ENCODE data around the gene MAP3K15. TPM values are rescaled to one million over a fixed set of nuclear protein-coding genes. Genes with fewer than 3 reads are reported as not detected.

MAP3K15 gene
- polyA plus RNA-seq, 3 donors = 3.6 to 5.3 (median 5.1) TPM

DNA sequence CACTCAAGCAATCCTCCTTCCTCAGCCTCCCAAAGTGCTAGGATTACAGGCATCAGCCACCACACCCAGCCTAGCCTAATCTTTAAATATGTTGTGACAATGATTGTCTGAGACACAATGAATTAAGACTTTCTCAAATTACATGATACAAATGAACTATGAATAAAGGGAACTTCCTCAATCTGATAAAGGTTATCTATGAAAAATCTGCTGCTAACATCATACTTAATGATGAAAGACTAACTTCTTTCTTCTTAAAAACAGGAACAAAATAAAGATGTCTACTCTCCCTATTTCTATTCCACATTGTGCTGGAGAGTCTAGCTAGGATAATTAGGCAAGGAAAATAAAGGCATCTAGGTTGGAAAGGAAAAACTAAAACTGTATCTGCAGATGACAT lies 111.6 kb downstream of the MAP3K15 start:
- DNase-seq = no peak

DNA sequence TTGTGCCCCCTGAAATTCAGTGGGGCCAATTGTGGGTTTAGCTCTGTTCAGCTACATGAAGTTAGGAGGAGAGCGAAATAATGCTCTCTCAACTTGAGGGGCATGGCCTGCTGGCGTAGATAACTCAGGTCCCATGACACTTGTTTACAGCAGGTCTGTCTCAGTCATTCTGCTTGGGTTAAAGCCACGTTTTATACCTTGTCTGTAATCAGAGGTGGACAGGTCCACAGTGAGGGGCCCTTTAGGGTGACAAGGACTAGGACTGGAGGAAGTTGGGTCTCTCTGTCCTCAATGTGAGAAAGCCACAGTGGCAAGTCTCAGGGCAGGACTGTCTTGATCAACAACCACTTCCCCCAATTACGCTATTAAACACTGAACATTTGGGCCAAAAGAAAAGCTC lies 122.6 kb downstream of the MAP3K15 start:
- DNase-seq = no peak

DNA sequence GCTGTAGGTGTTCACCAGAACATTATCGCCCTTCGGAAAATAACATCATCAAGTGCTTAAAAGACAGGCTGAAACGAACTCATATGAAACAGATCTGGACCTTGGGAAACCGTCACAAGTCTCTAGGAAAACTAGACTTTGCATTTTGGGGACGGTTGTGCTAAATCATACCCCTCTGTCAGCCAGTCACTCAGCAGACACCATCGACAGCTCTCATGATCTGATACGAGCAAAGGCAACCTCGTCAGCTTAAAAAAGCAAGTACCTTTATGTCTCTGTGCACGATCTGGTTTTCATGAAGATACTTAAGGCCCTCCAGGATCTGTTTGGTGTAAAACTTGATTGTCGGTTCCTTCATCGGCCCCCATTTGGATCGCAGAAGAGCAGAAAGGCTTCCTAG lies 123.2 kb downstream of the MAP3K15 start:
- DNase-seq = no peak

DNA sequence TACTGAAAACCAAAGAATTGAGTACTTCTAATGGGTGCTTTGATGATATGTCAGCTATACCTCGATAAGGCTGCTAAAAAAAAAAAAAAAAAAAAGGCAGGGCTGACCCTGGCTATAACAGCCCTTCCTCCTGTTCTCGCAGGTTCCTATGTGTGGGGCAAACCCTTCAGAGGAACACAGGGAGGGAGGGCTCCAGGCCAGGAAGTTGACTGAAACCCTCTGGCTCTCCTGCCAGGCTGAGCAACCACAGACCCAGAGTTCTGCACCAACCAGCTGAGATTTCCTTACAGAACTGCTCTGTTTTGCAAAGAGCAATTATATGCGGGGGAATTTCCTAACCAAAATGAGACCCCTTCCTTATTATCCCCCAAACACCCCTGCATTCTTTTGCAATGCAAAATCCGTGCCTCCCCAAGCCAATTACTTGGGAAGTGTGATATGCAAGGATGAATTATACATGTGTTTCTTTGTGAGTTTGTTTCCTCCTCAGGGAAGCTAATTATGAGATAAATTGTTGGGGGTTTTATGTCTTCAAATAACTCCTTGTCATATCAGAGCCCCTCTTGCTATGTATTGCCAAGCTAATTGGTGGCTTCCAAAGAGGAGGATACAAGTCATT lies 126.0 kb downstream of the MAP3K15 start:
- DNase-seq = no peak

DNA sequence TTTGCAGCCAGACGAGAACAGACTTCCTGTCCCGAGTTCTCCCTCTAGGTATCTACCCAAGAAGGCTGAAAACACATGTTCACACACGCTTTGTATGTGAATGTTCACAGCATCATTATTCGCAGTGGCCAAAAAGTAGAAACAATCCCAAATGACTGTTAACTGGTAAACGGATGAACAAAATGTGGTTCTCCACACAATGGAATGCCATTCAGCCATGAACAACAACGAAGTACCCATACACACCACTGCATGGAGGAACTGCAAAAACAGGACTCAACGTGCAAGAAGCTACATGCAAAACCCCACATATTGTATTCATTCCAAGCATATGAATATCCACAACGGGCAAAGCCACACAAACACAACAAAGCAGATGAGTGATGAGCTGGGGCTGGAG lies 126.6 kb downstream of the MAP3K15 start:
- DNase-seq = no peak

DNA sequence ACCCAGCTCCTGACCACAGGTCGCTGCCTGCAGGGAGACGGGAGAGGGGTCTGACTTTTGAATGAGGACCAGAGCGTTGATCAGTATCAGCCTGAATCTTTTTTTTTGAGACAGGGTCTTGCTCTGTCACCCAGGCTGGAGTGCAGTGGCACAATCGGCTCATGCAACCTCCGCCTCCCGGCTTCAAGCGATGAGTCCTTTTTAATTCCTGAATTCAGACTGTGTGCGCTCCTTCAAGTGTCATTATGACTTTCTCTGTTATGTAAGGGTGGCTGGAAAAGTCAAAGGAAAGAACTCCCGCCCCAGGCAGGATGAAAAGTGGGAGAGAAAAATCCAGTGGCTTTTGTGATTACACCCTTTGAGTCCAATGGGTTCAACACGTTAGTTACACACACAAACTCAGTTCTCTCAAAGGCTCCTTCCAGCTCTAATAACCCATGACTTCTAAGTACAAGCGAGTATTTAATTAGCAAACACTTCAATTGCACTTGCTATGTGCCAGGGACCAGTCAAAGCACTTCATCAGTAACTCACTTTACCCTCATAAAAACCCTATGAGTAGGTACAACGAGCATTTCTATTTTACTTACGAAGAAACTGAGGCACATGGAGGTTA lies 127.1 kb downstream of the MAP3K15 start:
- no peak for DNase-seq

DNA sequence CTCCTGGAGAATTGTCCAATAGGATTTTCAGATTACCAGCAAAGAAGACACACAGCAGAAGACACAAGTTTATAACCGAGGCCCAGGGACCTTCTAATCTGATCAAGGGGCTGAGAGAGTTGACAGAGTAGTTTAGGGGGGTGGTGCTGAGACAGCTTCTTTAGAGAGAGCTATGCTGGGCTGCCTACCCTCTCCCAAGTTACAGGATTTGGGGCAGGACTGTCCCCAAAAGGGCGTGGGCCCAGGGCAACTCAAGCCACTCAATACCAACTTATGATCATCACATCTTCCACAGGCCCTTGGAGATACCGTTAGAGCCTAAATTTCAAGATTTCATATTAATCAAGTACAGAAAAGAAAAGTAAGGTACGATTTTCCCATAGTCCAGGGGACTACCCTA lies 128.6 kb downstream of the MAP3K15 start:
- DNase-seq = no peak

DNA sequence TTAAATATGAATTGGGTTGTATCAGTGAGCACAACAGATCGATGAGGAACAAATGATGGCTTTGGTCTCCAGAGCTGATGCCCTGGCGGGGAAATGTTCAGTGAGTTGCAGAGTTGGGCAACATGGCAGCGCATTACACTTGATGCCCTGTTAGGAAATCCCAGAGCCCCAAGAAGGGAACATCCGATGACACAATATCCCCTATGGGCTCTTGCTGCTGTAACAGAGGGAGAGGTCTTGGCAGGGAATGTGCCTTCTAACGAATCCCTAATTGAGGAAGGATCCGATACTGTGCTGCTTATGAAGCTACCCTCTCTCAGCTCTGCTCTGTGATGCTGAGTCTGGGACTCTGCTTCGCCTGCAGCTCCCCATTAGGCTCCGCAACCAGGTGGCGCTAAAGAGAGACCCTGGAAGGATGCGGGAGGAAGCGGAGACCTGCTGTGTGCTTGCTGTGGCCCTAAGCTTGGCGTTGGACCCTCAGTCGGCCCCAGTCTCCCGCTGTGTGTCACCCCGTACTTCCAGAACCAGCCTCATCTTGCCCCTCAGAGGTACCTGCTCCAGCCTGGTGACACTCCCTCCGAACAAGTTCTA lies 132.7 kb downstream of the MAP3K15 start:
- peak; percentile 27 for DNase-seq

DNA sequence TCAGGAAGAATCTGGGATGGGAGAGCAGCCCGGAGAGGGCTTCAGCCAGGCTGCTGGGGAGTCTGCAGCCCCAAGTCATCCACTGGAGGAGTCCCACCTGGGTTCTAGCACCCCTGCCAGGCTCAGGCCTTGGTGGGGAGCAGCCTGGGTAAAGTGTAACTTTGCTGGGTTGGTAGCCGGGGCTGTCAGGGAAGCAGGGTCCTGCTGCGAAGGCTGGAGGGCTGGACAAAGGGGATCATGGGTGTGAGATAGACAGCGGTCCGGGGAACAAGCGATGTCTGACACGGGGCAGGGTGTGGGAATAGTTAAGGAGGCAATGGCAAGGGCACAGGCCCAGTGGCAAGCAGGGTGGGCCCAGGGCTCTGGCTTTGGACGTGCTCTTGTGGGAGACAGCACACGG lies 134.0 kb downstream of the MAP3K15 start:
- no peak for DNase-seq

DNA sequence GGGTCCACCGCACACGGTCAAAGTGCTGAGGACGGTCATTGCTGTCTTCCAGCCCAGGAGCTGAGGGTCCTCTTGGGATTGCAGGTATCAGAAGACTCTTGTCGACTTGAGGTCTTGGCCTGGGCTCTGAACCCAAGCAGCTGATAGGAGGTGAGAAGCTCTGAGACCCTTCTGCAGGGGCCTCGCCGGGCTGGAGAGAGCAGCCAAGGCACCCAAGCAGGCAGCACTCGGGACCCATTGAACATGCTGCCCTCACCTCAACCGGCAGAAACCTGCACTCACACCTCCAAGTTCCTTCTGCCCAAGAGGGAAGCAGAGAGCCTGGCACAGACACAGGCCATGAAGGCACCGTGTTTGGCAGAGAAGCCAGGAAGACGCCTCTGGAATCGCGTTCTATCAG lies 137.5 kb downstream of the MAP3K15 start:
- no peak for DNase-seq

DNA sequence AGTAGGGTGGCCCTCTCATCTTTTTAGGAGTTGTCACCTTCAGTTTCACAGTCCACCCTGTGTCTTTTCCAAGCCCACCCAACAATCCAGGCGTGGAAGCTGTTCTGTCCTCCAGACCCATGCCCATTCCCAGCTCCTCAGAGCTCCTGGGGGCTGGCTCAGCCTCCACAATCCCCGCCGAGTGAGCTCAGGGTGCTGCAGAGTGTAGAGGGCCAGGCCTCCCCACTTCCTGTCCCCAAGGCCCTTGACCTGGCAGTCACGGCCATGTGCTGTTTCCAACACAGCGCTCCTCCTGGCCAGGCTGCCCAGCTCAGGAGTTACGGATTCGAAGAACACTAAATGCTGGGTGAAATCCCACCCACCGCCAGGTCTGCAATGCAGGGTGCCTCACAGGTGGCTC lies 139.8 kb downstream of the MAP3K15 start:
- DNase-seq = no peak

DNA sequence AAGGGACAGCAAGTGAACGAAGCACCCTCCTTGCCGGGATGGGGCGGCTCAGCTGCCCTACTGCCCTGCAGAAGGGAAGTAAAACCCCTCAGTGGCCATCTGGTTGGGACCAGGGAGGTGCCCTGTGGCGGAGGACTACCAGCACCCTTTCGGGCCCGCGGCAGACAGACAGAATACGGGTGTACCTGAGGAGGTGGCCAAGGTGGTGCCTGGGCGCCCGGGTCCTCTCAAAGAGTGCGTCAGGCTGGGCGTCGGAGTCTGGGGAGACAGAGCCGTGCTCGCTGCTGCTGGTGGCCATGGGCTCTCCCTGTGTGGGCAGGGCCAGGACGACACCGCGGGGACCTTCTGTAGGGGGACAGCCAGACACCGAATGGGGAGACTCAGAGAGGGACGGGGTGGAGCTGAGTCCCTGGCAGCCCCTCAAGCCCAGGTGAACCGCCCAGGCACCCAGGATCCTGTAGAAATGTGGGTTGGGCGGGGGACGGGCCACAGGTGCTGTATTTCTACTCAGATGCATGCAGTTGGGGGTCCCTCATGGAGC lies 141.9 kb downstream of the MAP3K15 start:
- DNase-seq = no peak

DNA sequence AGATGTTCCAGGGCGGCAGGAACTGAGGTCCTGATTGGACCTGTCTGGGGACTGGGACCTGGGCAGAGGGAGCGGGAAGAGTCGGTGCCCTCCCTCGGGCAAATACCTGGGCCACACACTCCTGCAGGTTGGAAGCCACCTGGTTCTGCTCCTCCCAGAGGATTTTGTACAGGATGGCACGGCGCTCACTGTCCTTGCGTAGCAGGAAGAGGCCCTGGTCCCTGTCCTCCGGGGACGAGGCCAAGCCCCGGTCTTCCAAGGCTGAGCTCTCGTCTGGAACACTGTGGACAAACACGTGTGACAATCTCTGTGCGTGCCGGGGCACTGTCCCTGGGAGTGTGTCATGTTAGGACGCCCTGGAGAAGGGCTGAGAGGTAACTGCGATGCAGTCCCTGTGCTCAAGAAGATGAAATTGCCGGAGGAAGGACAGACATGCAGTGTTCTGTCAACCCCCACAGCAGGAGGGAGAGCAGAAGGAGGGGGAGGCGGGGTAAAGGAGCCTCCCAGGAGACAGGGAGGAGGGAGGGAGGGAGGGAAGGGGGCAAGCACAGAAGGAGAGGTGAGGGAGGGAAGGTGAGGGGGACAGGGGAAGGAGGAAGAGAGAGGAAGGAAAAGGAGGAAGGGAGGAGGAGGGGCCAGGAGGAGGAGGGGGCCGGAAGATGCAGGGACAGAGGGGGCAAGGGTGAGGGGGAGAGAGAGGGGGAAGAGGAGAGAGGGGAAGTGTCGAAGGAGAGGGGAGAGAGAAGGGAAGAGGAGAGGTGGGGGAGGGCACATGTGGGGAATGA lies 142.6 kb downstream of the MAP3K15 start:
- DNase-seq = no peak

DNA sequence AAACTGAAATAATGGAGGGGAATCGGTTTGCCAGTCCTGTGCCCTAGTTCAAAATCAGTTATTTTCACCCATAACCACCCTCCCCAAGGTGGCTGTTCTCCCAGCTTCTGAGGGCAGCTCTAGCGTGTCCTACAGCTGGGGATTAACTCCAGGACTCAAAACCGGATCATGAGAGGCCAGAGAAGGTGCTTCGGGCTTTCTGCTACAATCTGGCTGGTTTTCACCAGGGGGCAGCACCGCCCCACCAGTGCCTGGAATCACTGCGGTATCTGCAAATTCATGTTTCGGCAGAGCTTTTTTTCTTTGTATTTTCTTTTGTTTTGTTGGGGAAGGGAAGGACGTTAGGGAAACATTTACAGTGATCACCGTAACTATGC lies 143.2 kb downstream of the MAP3K15 start:
- DNase-seq = peak; percentile 59

DNA sequence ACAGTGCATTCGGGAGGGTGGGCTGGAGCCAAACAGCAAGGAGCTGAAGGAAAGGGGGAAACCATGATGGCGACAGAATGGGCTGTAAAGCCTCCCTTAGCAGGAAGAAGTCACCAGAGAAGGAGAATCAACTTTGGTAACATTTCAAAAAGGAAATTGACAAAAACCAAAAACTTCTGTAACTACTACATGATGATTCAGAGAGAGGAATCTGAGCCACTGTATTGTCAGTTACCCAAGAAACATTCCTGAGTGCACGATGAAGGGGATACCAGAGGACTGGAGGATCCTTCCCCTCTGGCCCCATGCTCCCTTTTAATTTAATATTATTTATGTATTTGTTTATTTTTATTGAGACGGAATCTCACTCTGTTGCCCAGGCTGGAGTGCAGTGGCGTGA lies 145.2 kb downstream of the MAP3K15 start:
- DNase-seq = no peak

DNA sequence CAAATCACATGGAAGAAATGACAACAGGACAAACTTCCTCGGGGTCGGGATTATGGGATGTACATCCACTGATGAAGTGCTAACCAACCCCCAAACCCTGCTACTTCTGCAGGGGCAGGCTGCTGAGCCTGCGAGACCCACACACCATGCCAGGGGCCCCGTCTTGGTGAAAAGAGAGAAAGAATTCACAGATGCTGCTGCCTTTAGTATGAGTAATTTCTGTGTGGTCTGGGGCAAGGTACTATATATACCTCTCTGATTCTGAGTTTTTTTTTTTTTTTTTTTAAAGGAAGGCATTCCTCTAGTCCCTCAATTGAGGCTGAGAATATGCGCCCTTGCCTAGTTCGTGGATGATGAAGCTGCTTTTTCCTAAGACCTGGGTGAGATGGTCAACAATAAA lies 146.7 kb downstream of the MAP3K15 start:
- DNase-seq = no peak

DNA sequence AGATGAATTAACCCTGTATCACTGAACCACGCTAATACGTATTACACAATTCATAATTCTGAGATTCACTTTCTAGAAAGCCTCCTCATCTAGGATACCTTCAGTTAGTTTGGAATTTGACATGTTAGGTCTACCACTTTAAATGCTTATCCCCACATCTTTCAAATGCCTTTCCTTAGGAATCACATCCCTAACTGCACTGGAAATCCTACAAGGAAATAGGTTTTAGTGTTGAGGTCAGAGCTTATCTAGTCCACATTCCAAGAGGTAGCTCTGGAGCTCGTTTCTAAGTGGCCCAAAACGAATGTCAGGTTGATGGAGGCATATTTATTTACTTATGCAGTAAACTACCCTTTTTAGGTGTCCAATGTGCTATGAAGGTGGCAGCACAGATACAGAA lies 153.6 kb downstream of the MAP3K15 start:
- DNase-seq = no peak

DNA sequence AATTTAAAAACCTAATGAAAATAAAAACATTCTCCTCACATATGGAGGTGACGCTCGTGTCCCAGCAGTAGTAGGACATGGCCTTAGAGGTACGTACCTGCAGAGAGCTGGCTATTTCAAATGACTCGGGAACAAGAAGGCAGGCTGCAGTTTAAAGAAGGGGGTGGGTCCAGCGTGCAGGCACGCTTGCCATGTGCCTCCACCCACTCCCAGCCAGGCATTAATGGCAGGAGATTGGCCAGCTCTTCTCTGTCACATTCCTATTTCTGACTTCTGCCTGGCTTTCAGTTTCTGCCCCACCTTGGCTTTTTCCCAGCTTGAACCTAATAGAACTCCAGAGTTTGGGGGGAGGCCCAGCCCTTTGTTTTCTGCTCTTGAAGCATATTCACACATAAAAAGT lies 154.4 kb downstream of the MAP3K15 start:
- DNase-seq = no peak

DNA sequence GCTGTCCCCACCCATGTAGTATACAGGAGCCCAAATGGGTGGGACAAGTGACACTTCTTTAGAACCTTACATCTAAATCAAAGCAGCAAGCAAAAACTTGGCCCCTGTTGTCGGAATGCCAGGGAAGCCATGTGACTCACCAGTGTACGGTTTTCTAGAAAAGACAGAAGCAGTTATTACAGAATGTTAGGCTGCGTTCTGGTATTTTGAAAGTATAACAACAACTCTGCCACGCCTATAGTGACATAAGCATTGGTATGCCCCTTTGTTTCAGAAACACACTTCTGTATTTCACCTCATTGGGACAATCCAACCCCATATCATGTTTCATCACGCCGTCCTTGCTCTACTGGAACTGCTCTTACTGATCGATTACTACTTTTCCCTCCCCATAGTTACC lies 156.8 kb downstream of the MAP3K15 start:
- DNase-seq = no peak

DNA sequence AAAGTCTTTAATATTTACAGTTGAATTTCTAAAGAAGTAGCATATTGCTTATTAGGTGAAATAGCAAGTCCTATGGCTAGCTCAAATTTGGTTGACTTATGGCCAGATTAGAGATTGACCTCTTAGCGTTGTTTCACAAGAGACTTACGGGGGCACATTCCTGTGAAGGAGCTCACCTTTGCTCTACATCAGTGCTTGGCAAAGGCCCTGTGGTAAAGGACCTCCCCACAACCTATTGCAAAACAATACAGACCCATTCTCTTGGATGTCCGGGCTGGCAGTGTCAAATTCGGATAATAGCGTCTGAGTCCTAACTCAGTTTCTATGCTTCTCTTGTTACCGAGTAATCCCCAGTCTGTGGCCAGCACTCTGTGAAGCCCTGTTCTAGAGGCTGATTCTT lies 160.7 kb downstream of the MAP3K15 start:
- DNase-seq = no peak

DNA sequence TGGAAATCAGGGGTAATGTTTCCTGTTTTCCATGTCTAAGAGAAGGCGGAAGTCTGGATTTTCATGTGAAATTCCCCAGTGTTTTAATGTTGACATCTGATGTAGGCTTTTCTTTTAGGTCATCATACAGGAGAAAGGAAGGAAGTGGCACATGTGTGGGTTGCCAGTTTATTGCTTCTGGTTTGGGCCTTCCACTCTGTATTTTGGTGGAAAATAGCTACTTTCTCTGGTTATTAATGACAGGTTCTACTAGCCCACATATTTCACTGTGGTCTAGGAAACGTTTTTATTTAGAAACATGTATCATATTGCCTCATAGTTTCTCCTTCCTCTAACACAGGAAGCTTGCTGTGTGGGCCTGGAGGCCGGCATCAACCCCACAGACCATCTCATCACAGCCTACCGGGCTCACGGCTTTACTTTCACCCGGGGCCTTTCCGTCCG lies 164.3 kb downstream of the MAP3K15 start:
- no peak for DNase-seq

DNA sequence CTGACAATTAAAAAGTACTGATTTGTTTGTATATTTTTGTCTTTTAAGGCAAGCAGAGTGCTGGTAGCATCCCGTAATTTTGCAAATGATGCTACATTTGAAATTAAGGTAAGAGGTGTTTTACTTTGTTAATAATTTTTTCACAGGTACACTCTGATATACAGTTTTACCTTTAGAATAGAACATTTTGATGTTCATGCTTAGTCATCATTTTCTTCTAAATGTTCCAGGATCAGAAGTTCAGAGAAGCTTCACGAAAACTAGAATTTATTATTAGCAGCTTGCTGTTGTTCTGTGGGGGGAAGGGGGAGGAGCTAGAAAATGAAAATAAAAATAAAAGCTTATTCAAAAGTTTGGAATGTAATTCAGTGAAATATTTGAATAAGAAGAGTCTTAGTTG lies 166.0 kb downstream of the MAP3K15 start:
- DNase-seq = no peak

DNA sequence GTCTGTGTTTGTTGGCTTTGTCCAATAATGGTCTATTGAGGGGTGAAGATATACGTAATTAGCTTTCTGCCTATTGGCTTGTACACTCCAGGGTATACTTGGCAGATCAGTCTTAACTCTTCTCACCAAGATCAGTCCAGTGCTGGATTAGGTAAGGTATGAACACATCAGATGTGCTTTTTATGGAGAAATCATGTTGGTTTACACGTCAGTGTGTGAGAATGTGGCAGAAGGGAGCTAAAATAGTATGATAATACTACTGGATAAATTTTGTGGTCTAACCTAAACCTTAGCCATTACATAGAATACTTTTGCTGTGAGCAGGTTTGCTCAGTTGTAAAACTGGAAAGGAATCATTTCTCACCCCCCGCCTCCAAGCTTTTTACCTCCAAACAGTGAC lies 167.4 kb downstream of the MAP3K15 start:
- no peak for DNase-seq

Measured in renal pelvis (tissue), 4 donors.